HG02610 (cell line): ENCODE data around the gene NOL9.

Source experiments
- ATAC-seq: cut with Tn5 transposase; IDR thresholded peaks from one replicate; pipeline ENCODE4 v1.9.1; 2021; ENCODE audit warnings: mild to moderate bottlenecking, moderate library complexity; ENCODE audit not compliant: unreplicated experiment

Gene NOL9

GRCh38 chr1:6526316-6526715, 28.0 kb downstream of the NOL9 start:
- no peak for ATAC-seq

GRCh38 chr1:6523566-6523965, 30.7 kb downstream of the NOL9 start:
- ATAC-seq: no peak

GRCh38 chr1:6521536-6521935, 32.8 kb downstream of the NOL9 start:
- ATAC-seq: no peak

GRCh38 chr1:6519935-6520671, 34.2 kb downstream of the NOL9 start:
- ATAC-seq: no peak

- ATAC-seq: no peak
Observed at GRCh38 chr1:6519491-6519934, 34.8 kb downstream of the NOL9 start.

GRCh38 chr1:6517435-6517851, 36.9 kb downstream of the NOL9 start:
- no peak for ATAC-seq

- no peak for ATAC-seq
Observed at GRCh38 chr1:6515771-6516170, 38.5 kb downstream of the NOL9 start.

- ATAC-seq: no peak
Observed at GRCh38 chr1:6513320-6513801, 41.0 kb downstream of the NOL9 start.

- no peak for ATAC-seq
Observed at GRCh38 chr1:6512908-6513280, 41.4 kb downstream of the NOL9 start.

GRCh38 chr1:6512245-6512907, 41.9 kb downstream of the NOL9 start:
- ATAC-seq: no peak

- ATAC-seq: no peak
Observed at GRCh38 chr1:6511561-6512244, 42.6 kb downstream of the NOL9 start.

- no peak for ATAC-seq
Observed at GRCh38 chr1:6511056-6511455, 43.3 kb downstream of the NOL9 start.

- ATAC-seq: no peak
Observed at GRCh38 chr1:6510493-6510892, 43.8 kb downstream of the NOL9 start.

- ATAC-seq: no peak
Observed at GRCh38 chr1:6509919-6510291, 44.4 kb downstream of the NOL9 start.

GRCh38 chr1:6509220-6509918, 44.9 kb downstream of the NOL9 start:
- ATAC-seq: no peak

GRCh38 chr1:6508816-6509189, 45.5 kb downstream of the NOL9 start:
- ATAC-seq: no peak

GRCh38 chr1:6508154-6508815, 46.0 kb downstream of the NOL9 start:
- ATAC-seq: no peak

GRCh38 chr1:6507461-6507911, 46.8 kb downstream of the NOL9 start:
- ATAC-seq: no peak

GRCh38 chr1:6507037-6507428, 47.3 kb downstream of the NOL9 start:
- no peak for ATAC-seq

- ATAC-seq: no peak
Observed at GRCh38 chr1:6506210-6507036, 47.9 kb downstream of the NOL9 start.
